NCI-H345 treated with DMSO at 0.1 percent for 48 hours (cell line): ENCODE measurements around the gene C18orf32.
"Not testable (repeated sequence)": the region's sequence is repeated elsewhere in the genome, so short reads cannot be mapped to it uniquely, and the experiment has no call there.

ENCODE experiments used
- DNase-seq: peaks from one replicate; lab custom pipeline; 2025; ENCODE audit not compliant: unreplicated experiment; lab: John Stamatoyannopoulos, UW

Gene C18orf32

DNA sequence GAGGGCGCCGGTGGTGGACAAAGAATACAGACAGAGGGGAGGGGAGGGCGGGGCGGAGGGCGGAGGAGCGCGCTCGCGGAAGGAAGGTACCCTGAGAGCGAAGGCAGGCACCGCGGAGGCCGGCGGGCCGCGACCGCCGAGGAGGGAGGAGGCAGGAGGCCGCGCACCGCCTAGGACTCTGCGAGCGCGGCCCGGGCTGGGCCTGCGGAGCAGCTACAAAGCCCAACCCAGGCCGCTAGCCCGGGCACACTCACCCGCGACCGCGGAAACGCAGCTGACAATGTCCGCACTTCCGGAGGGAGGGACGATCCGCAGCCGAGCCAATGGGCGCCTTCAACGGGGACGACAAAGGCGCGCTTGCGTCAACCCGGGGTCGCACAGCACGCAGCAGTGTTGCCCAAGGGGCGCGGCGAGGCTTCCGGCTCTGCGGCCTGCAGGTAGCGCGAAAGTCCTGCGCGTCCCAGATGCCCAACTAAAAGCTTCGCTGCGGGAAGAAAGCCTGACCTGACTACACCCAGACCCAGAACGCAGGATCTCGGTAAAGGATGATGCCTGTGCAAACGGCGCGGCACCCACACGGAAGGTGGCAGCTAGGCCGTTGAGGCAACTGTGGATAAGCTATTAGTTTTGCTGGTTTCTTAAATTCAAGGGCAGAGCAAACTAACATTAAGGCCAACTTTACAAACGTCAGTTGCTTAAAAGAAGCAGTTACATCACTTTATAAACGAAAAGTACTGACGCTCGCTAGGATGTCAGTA lies at the start of gene C18orf32:
C18orf32 (minus strand) TSS at position 282 of the 758 bp plus-strand sequence. CDS start 3,486 bp downstream, outside the sequence.
- peak; percentile 87 for DNase-seq

DNA sequence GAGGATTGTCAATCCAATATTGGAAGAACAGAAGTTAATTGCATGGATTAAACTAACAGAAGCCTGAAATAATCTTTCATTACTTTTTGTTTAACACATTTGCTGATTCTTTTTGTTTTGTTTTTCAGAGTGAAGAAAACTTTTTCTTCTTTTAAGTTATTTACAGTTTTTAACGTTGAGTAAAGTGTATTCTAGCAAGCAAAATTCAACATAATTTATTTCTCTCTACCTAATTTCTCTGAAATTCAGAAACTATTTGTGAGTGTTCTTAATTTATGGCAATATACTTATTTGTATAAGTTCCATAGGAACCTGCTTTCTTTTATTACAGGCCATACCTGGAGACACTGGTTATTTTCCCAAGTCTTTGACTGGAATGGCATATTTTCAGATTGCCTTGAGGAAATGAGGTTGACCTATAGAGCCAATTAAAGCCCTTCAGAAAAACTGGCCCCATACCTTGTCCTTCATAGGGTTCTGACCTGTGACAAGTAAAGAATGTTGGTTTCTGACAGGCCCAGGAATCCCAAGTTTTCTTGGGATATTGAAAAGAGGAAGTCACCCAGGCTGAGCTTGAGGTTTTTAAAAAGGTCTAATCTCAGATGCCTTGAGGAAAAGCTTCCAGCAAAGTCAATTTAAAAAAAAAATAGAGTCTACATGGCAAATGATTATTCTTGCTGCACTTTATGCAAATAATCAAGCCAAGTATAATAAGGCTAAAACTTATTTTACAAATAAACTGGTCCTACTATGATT lies 48.0 kb upstream of the C18orf32 start:
- DNase-seq = no peak

DNA sequence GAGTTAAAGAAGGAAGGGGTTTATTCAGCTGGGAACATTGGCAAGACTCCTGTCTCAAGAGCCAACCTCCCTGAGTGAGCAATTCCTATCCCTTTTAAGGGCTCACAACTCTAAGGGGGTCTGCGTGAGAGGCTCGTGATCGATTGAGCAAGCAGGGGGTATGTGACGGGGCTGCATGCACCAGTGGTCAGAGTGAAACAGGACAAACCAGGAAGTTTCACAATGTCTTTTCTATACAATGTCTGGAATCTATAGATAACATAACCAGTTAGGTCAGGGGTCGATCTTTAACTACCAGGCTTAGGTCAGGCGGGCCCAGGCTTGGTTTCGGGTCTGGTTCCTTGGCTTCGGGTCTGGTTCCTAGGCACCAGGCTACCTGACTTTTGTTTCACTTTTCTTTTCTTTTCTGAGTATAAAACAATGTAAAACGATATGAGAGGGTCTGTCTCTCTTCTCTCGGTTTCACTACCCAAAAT lies 44.7 kb upstream of the C18orf32 start:
- no peak for DNase-seq

GRCh38 chr18:49529596-49529995 lies 42.6 kb upstream of the C18orf32 start:
- DNase-seq = no peak

DNA sequence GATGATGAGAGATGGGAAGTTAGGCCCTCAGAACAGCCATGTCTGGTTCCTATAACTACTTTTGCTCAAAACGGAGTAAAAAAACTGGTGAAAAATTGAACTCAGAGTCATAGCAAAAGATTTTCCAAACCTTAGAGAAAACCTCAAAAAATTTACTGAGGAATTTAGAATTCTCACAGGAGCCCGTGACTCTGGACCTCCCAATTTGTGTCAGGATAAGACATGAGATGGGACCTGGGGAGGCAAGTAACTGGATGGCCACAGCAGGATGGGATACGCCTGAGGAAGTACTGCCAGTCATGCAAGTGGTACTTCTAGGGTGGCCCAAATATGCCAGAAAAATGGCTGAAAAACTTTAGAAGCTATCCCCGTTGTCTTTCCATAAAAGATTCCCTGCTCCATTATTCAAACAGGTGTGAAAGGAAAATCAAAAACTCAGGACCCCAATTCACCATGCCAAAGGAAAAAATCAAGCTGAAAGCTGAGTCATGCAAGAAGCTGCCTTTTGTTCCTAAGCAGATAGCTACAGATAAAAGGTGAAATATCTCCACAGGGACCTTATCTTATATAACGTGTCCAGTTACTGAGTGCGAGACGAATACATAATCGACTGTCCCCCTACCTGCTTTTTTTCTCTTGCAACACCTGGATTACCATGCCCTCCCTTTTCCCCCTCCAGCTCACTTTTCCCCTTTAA lies 40.7 kb upstream of the C18orf32 start:
- DNase-seq = no peak

DNA sequence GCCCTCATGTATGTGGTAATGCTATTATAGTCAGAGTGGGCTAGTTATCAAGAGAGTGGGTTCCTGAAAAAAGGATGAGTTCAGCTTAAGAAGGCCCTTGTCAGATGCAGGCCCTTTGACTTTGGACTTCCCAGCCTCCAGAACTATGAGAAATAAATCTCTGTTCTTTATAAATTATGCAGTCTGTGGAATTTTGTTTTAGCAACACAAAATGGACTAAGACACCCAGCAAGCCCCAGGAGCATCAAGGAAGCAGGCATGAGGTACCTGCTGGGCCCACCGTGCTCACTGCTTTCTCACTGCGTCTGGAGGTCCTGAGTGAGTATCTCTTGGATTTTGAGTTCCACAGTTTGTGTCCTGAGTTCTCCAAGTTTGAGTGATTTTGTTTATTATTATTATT lies 38.9 kb upstream of the C18orf32 start:
- no peak for DNase-seq

- no peak for DNase-seq
Observed at GRCh38 chr18:49524951-49525350, 37.9 kb upstream of the C18orf32 start.

- no peak for DNase-seq
Observed at GRCh38 chr18:49524349-49524748, 37.3 kb upstream of the C18orf32 start.

DNA sequence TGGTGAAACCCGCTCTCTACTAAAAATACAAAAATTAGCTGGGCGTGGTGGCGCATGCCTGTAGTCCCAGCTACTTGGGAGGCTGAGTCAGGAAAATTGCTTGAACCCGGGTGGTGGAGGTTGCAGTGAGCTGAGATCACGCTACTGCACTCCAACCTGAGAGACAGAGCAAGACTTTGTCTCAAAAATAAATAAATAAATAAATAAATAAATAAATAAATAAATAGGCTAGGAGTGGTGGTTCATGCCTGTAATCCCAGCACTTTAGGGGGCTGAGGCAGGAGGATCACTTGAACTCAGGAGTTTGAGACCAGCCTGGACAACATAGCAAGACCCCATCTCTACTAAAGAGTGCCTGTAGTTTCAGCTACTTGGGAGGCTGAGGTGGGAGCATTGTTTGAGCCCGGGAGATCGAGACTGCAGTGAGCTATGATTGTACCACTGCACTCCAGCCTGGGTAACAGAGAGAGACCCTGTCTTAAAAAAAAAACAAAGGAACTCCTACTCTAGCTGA lies 36.6 kb upstream of the C18orf32 start:
- DNase-seq = not testable (repeated sequence)

- DNase-seq = peak; percentile 32
Observed at GRCh38 chr18:49521216-49521835, 34.3 kb upstream of the C18orf32 start.

DNA sequence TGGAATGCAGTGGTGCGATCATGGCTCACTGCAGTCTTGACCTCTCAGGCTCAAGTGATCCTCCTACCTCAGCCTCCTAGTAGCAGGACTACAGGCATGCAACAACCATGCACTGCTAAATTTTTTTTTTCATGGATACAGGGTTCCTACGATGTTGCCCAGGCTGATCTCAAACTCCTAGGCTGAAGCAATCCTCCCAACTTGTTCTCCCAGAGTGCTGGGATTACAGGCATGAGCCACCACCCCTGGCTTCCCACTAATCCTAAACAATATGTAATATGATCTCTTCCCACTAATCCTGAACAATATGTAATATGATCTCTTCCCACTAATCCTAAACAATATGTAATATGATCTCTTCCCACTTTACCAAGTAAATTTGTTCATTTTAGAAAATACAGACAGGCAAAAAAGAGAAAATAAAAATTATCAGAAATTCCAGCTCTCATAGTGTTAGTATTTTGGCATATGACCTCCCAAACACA lies 33.7 kb upstream of the C18orf32 start:
- DNase-seq = peak; percentile 16

DNA sequence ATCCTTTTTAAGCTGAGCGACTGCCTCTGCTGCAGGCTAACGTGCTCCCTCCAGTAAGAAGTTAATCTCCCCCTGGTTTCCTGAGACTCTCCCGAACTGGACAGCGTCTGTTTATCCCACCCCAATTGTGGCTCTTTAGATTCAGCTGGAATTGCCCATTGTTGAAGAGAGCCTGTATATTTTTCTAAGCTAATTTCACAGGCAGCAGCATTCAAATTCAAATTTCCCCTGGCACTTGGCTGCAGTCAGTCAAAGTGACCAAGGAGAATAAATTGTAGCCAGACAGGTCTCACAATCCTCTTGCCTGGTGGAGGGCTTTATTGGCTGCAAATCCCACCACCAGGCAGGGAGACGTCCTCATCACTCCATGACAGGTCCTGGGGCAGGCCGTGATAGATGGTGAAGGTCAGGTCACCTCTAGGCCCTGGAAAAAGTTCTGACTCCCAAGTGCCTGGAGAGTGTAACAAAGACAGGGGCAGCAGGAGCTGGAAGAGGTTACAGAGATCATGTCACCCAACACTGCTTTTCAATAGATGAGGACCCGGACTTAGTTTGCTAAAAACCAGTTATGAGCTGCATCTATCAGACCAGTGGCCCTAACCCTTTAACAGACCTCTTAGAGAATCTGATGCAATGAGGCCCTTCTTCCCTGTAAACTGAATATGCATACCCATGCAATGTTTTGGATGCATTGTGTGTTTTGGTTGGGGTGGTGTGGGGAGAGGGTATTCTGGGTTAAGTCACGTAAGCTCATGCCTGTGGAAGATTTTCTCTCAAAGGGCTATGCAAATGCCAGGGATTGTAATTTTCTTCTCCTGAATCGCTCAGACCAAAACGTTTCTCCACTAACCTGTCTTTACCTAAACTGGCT lies 32.3 kb upstream of the C18orf32 start:
- DNase-seq = no peak

DNA sequence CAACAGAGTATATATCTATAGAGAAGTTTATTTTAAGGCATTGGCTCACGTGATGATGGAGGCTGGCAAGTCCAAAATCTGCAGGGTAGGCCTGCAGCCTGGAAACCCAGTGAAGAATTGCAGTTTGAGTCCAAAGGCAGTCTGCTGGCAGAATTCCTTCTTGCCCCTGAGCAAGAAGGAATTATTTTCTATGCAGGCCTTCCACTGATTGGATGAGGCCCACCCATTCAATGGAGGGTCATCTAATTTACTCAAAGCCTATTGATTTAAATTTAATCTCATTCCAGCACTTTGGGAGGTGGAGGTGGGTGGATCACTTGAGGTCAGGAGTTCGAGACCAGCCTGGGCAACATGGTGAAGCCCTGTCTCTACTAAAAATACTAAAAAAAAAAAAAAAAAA lies 30.4 kb upstream of the C18orf32 start:
- no peak for DNase-seq

- no peak for DNase-seq
Observed at GRCh38 chr18:49515516-49515915, 28.5 kb upstream of the C18orf32 start.

GRCh38 chr18:49515003-49515402 lies 28.0 kb upstream of the C18orf32 start:
- DNase-seq = not testable (repeated sequence)

DNA sequence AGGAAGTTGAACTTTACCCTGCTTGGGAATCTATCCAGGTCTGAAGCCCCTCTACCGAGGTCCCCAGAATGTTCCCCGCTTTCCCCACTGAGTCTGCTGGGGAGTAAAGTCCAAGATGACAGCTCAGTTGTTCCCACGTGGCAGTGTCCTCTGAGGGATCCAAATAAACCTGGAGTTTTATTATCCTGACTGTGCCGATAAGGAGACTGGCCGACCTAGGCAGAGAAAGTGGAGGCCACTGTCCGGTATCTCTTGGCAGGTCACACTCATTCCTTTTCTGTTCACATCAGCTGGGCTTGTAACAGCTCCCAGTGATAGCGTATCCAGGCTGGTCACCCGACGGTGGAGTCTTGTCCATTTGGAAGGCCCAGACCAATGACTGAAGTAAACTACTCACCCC lies 27.5 kb upstream of the C18orf32 start:
- DNase-seq = no peak

GRCh38 chr18:49512876-49513275 lies 25.8 kb upstream of the C18orf32 start:
- not testable (repeated sequence) for DNase-seq

GRCh38 chr18:49510393-49511115 lies 23.5 kb upstream of the C18orf32 start:
- DNase-seq = peak; percentile 68

DNA sequence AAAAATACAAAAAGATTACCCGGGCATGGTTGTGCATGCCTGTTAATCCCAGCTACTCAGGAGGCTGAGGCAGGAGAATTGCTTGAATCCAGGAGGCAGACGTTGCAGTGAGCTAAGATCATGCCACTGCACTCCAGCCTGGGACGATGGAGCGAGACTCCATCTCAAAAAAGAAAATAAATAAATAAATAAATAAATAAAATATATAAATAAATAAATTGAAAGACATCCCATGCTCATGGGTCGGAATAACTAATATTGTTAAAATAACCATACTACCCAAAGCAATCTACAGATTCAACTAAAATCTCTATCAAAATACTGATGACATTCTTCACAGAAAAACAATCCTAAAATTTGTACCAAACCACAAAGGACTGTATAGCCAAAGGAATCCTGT lies 19.4 kb upstream of the C18orf32 start:
- not testable (repeated sequence) for DNase-seq
